Ovary (tissue), 3 donors: ENCODE measurements around the gene CBX6.

Experiments used
- EP300 ChIP-seq: sonication (generic); formaldehyde crosslinking; IDR thresholded peaks from one replicate; pipeline ENCODE4 v1.6.1; 2017; ENCODE audit warnings: antibody characterized with exemption
- TF ChIP-seq, protein P1 (sequence below), 3 donors: fragments of 450-650 bp in 2 of 3; fragments of 200-600 bp in 1 of 3; IDR thresholded peaks; one replicate each; pipeline versions ENCODE4 v1.5.1 to v1.8.0; 2016 to 2022; ENCODE audit warnings: antibody characterized with exemption in 3 of 3, mild to moderate bottlenecking in 1 of 3
- donor health status: DM: no; HTN: no; CAD: no.

DNA sequence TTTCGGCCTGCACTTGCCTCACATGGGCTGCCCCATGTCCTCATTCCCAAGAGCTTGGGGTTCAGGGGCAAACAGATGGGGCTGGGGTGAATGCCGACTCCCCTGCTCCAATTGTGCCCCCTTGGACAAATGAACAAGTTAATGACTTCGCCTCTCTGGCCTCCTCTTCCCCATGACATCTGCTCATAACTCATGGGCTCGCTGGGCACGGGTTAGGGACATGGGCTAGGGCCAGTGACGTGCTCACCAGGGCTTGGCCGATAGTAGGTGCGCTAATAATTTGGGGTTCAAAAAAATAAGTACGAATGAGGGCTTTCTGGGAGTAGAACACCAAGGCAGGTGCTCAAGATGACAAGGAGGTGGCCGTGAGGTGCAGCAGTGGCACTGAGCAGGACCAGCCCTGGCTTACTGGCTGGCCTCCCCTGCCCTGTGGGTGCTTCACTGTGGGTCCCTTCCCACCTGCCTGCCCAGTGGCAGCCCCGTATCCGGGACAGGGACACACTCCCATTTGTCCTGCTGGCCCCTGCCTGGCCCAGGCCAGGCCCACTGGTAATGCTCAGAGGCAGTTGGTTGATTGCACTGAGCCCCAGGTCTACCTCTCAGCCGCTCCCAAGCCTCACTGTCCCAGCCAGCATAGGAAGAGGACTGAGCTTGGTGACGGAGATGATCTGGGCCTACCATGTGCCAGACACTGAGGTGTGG lies 12.3 kb downstream of the CBX6 start:
- TF ChIP-seq, protein P1, sequence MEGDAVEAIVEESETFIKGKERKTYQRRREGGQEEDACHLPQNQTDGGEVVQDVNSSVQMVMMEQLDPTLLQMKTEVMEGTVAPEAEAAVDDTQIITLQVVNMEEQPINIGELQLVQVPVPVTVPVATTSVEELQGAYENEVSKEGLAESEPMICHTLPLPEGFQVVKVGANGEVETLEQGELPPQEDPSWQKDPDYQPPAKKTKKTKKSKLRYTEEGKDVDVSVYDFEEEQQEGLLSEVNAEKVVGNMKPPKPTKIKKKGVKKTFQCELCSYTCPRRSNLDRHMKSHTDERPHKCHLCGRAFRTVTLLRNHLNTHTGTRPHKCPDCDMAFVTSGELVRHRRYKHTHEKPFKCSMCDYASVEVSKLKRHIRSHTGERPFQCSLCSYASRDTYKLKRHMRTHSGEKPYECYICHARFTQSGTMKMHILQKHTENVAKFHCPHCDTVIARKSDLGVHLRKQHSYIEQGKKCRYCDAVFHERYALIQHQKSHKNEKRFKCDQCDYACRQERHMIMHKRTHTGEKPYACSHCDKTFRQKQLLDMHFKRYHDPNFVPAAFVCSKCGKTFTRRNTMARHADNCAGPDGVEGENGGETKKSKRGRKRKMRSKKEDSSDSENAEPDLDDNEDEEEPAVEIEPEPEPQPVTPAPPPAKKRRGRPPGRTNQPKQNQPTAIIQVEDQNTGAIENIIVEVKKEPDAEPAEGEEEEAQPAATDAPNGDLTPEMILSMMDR (IDR thresholded peaks at IDR 0.05): no peak
- no peak for TF ChIP-seq EP300
